Neural cell (in vitro differentiated cells): ENCODE results near the gene SEC14L1. TPM values are rescaled to one million over a fixed set of nuclear protein-coding genes. Genes with fewer than 3 reads are reported as not detected.

Experiments used
- H2AFZ ChIP-seq: fragments of 200-600, 300-800 bp; sonication (generic), shearing (Covaris generic); 2 replicates; pipeline ENCODE4 v1.6.0; 2014; ENCODE audit warnings: low read depth, mild to moderate bottlenecking, antibody characterized with exemption, low read length, moderate library complexity
- H3F3A ChIP-seq: fragments of 200-600 bp; shearing (Covaris generic); 2 replicates; pipeline ENCODE4 v1.6.1; 2016; ENCODE audit warnings: mild to moderate bottlenecking, moderate library complexity, mixed read lengths, antibody characterized with exemption, low read length; ENCODE audit not compliant: insufficient read depth, poor library complexity, severe bottlenecking
- H3K27ac ChIP-seq: fragments of 200-600, 300-800 bp; sonication (generic), shearing (Covaris generic); 2 replicates; pipeline ENCODE4 v1.5.1; 2014; ENCODE audit warnings: mild to moderate bottlenecking, low read length, moderate library complexity
- H3K27me3 ChIP-seq: fragments of 300-800, 200-600 bp; sonication (generic), shearing (Covaris generic); 2 replicates; pipeline ENCODE4 v1.6.0; 2014; ENCODE audit warnings: mild to moderate bottlenecking, low read depth, low read length, moderate library complexity; ENCODE audit not compliant: insufficient read depth
- H3K36me3 ChIP-seq: fragments of 300-800, 200-600 bp; sonication (generic), shearing (Covaris generic); 2 replicates; pipeline ENCODE4 v1.5.1; 2014; ENCODE audit warnings: mild to moderate bottlenecking, antibody characterized with exemption, low read length, moderate library complexity; ENCODE audit not compliant: insufficient read depth
- H3K4me2 ChIP-seq: fragments of 300-800, 200-600 bp; sonication (generic), shearing (Covaris generic); 2 replicates; pipeline ENCODE4 v1.6.0; 2014; ENCODE audit warnings: mild to moderate bottlenecking, low read length
- H3K4me3 ChIP-seq: fragments of 300-800, 200-600 bp; sonication (generic), shearing (Covaris generic); 2 replicates; pipeline ENCODE4 v1.5.1; 2014; ENCODE audit warnings: mild to moderate bottlenecking, low read length, moderate library complexity
- H3K79me2 ChIP-seq: fragments of 200-600 bp; shearing (Covaris generic); replicated peaks from 2 replicates; pipeline ENCODE4 v1.6.0; 2014; ENCODE audit warnings: mild to moderate bottlenecking, low read length, moderate library complexity; ENCODE audit not compliant: insufficient read depth
- H3K9ac ChIP-seq: fragments of 300-800, 200-600 bp; sonication (generic), shearing (Covaris generic); 2 replicates; pipeline ENCODE4 v1.6.1; 2016; ENCODE audit warnings: mild to moderate bottlenecking, low read length, mixed read lengths
- H3K9me2 ChIP-seq: fragments of 200-600 bp; shearing (Covaris generic); 2 replicates; pipeline ENCODE4 v1.6.1; 2016; ENCODE audit warnings: mild to moderate bottlenecking, low read length, mixed read lengths; ENCODE audit not compliant: insufficient read depth
- H3K9me3 ChIP-seq: fragments of 200-600, 300-800 bp; sonication (generic), shearing (Covaris generic); 2 replicates; pipeline ENCODE4 v1.6.1; 2016; ENCODE audit warnings: mild to moderate bottlenecking, mixed run types, low read length, moderate library complexity, mixed read lengths
- H4K20me1 ChIP-seq: fragments of 200-600 bp; shearing (Covaris generic); 2 replicates; pipeline ENCODE4 v1.6.1; 2016; ENCODE audit warnings: mild to moderate bottlenecking, mixed run types; ENCODE audit not compliant: insufficient read depth
- CTCF ChIP-seq: fragments of 450-650 bp; IDR thresholded peaks from 2 replicates; pipeline ENCODE4 v1.5.1; 2014; ENCODE audit warnings: antibody characterized with exemption, mild to moderate bottlenecking, moderate library complexity; ENCODE audit not compliant: poor library complexity, severe bottlenecking
- EP300 ChIP-seq: fragments of 450-650 bp; conservative IDR thresholded peaks from 2 replicates; pipeline ENCODE4 v1.6.1; 2014; ENCODE audit warnings: antibody characterized with exemption, mild to moderate bottlenecking, moderate library complexity; ENCODE audit not compliant: poor library complexity, severe bottlenecking
- EZH2 ChIP-seq: fragments of 200-600, 300-800 bp; shearing (Covaris generic), sonication (generic); IDR thresholded peaks from 2 replicates; pipeline ENCODE4 v1.6.1; 2014; ENCODE audit warnings: antibody characterized with exemption, low read length, borderline replicate concordance, mild to moderate bottlenecking; ENCODE audit not compliant: insufficient read depth, poor library complexity, severe bottlenecking
- MXI1 ChIP-seq: fragments of 450-650 bp; conservative IDR thresholded peaks from 2 replicates; pipeline ENCODE4 v1.6.1; 2014; ENCODE audit warnings: antibody characterized with exemption, mild to moderate bottlenecking; ENCODE audit not compliant: poor library complexity, severe bottlenecking
- POLR2AphosphoS5 ChIP-seq: IDR thresholded peaks from 2 replicates; pipeline ENCODE4 v1.6.1; 2012
- RAD21 ChIP-seq: fragments of 450-650 bp; conservative IDR thresholded peaks from 2 replicates; pipeline ENCODE4 v1.6.1; 2014; ENCODE audit warnings: antibody characterized with exemption, mild to moderate bottlenecking, moderate library complexity
- SMC3 ChIP-seq: fragments of 450-650 bp; conservative IDR thresholded peaks from 2 replicates; pipeline ENCODE4 v1.6.1; 2014; ENCODE audit warnings: antibody characterized with exemption, mild to moderate bottlenecking, moderate library complexity; ENCODE audit not compliant: poor library complexity
- TAF1 ChIP-seq: IDR thresholded peaks from 2 replicates; pipeline ENCODE4 v1.6.1; 2012; ENCODE audit warnings: low read depth
- polyA plus RNA-seq: library from polyadenylated mRNA; depleted of rRNA; stranded (reverse); fragments of >200 nt; gene quantifications from 2 replicates; pipeline ENCODE4 v1.2.3, GENCODE V29; 2014
- TF ChIP-seq, protein P1 (sequence below): IDR thresholded peaks from 2 replicates; pipeline ENCODE4 v1.6.1; 2012; ENCODE audit warnings: borderline replicate concordance

Gene SEC14L1
- polyA plus RNA-seq, 1 donor from 2014 or later: 40.4 TPM

GRCh38 chr17:77153472-77153871, 12.7 kb downstream of the SEC14L1 start:
- no peak for TF ChIP-seq POLR2AphosphoS5
- TF ChIP-seq EP300: no peak
- TF ChIP-seq TAF1: no peak
- TF ChIP-seq RAD21: no peak
- TF ChIP-seq, protein P1, sequence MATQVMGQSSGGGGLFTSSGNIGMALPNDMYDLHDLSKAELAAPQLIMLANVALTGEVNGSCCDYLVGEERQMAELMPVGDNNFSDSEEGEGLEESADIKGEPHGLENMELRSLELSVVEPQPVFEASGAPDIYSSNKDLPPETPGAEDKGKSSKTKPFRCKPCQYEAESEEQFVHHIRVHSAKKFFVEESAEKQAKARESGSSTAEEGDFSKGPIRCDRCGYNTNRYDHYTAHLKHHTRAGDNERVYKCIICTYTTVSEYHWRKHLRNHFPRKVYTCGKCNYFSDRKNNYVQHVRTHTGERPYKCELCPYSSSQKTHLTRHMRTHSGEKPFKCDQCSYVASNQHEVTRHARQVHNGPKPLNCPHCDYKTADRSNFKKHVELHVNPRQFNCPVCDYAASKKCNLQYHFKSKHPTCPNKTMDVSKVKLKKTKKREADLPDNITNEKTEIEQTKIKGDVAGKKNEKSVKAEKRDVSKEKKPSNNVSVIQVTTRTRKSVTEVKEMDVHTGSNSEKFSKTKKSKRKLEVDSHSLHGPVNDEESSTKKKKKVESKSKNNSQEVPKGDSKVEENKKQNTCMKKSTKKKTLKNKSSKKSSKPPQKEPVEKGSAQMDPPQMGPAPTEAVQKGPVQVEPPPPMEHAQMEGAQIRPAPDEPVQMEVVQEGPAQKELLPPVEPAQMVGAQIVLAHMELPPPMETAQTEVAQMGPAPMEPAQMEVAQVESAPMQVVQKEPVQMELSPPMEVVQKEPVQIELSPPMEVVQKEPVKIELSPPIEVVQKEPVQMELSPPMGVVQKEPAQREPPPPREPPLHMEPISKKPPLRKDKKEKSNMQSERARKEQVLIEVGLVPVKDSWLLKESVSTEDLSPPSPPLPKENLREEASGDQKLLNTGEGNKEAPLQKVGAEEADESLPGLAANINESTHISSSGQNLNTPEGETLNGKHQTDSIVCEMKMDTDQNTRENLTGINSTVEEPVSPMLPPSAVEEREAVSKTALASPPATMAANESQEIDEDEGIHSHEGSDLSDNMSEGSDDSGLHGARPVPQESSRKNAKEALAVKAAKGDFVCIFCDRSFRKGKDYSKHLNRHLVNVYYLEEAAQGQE: no peak
- TF ChIP-seq SMC3: no peak
- TF ChIP-seq EZH2: no peak
- TF ChIP-seq CTCF: no peak
- no peak for TF ChIP-seq MXI1
- H4K20me1 ChIP-seq: no peaks in the 10 kb centered on the region
- peaks cover 9% of the 10 kb centered on the region for H3K79me2 ChIP-seq
- H3K9ac ChIP-seq: no peak overlapping the region
- H2AFZ ChIP-seq: no peak overlapping the region
- no peak overlapping the region for H3K27ac ChIP-seq
- no peaks in the 10 kb centered on the region for H3K27me3 ChIP-seq
- no peaks in the 10 kb centered on the region for H3K9me3 ChIP-seq
- H3K4me2 ChIP-seq: no peak overlapping the region
- no peaks in the 10 kb centered on the region for H3K36me3 ChIP-seq
- H3K9me2 ChIP-seq: no peaks in the 10 kb centered on the region
- no peaks in the 10 kb centered on the region for H3F3A ChIP-seq
- no peak overlapping the region for H3K4me3 ChIP-seq

GRCh38 chr17:77153999-77154586, 13.3 kb downstream of the SEC14L1 start:
- H3K79me2 ChIP-seq: peaks cover 9% of the 10 kb centered on the region
- no peaks in the 10 kb centered on the region for H3F3A ChIP-seq
- H4K20me1 ChIP-seq: no peaks in the 10 kb centered on the region
- H3K9me2 ChIP-seq: no peaks in the 10 kb centered on the region
- no peaks in the 10 kb centered on the region for H3K27me3 ChIP-seq
- H3K4me2 ChIP-seq: no peak overlapping the region
- no peak overlapping the region for H2AFZ ChIP-seq
- no peaks in the 10 kb centered on the region for H3K36me3 ChIP-seq
- H3K9me3 ChIP-seq: no peaks in the 10 kb centered on the region
- H3K4me3 ChIP-seq: no peak overlapping the region
- H3K9ac ChIP-seq: no peak overlapping the region
- TF ChIP-seq MXI1 (no peak), POLR2AphosphoS5 (no peak), SMC3 (no peak), TAF1 (no peak), RAD21 (no peak), EZH2 (no peak), EP300 (no peak)
- H3K27ac ChIP-seq: no peak overlapping the region
